ENCODE measurements around the gene GSTK1. TPM values are rescaled to one million over a fixed set of nuclear protein-coding genes. Genes with fewer than 3 reads are reported as not detected.
A peak's percentile ranks its signal among the peaks of the same experiment; 100 is the strongest.

GSTK1 gene
- total RNA-seq, 2 experiments from 2014 or later, result 245 to 259 TPM

GRCh38 chr7:143265017-143265693 lies 1.9 kb downstream of the GSTK1 start:
- H3K4me3 Mint-ChIP-seq, result peak overlapping the region; percentile 98
- H3K27me3 Mint-ChIP-seq, result no peaks in the 10 kb centered on the region
- H3K9me3 Mint-ChIP-seq, result no peaks in the 10 kb centered on the region
- ChIA-PET CTCF (interaction anchor here (0.5 to 2.8 kb wide), 7 partner anchors 8 to 115 kb away, joined by 3 to 16 read pairs (median 3); no protein-coding TSS in a partner anchor), POLR2A (interaction anchor here (0.9 to 4.0 kb wide), 6 partner anchors 8 to 457 kb away, joined by 4 to 41 read pairs (median 12); partner anchors contain the start of gene CASP2)
- H3K27ac ChIP-seq (ENCODE audit: low read depth in 1 of 2, low read length in 2 of 2), result peak overlapping the region; percentile 54 to 74
- H3K4me1 Mint-ChIP-seq (ENCODE audit: low read depth), result peaks cover 60% of the 10 kb centered on the region
- intact Hi-C loops (cut with DNase I, micrococcal nuclease), result loop anchor here in 1 of 2 experiments (2.0 kb wide), 2 partner anchors 20 to 24 kb away; partner anchors contain the start of gene TMEM139
- H3K27me3 ChIP-seq (ENCODE audit: control insufficient read depth in 1 of 2, insufficient read depth in 2 of 2, low read length in 2 of 2), result no peaks in the 10 kb centered on the region
- TF ChIP-seq, protein P1, sequence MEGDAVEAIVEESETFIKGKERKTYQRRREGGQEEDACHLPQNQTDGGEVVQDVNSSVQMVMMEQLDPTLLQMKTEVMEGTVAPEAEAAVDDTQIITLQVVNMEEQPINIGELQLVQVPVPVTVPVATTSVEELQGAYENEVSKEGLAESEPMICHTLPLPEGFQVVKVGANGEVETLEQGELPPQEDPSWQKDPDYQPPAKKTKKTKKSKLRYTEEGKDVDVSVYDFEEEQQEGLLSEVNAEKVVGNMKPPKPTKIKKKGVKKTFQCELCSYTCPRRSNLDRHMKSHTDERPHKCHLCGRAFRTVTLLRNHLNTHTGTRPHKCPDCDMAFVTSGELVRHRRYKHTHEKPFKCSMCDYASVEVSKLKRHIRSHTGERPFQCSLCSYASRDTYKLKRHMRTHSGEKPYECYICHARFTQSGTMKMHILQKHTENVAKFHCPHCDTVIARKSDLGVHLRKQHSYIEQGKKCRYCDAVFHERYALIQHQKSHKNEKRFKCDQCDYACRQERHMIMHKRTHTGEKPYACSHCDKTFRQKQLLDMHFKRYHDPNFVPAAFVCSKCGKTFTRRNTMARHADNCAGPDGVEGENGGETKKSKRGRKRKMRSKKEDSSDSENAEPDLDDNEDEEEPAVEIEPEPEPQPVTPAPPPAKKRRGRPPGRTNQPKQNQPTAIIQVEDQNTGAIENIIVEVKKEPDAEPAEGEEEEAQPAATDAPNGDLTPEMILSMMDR (IDR thresholded peaks at IDR 0.05), result no peak
- H3K36me3 ChIP-seq (ENCODE audit: insufficient read depth, low read length), result peaks cover 55% of the 10 kb centered on the region
- DNase-seq (peak in 1 of 14 experiments; percentile 19), ATAC-seq (ENCODE audit: poor library complexity) (no peak)
- no peaks in the 10 kb centered on the region for H3K9me3 ChIP-seq (ENCODE audit: control insufficient read depth in 1 of 2, insufficient read depth in 1 of 2, low read length in 2 of 2)
- peaks cover 64% of the 10 kb centered on the region for H3K36me3 Mint-ChIP-seq (ENCODE audit: low read depth)
- H3K27ac Mint-ChIP-seq, result peak overlapping the region; percentile 95
- peaks cover 48% of the 10 kb centered on the region for H3K4me1 ChIP-seq (ENCODE audit: insufficient read depth, low read length)
- H3K4me3 ChIP-seq (ENCODE audit: low read length), result peak overlapping the region; percentile 98

GRCh38 chr7:143269251-143269650 lies 6.0 kb downstream of the GSTK1 start:
- ChIA-PET POLR2A (interaction anchor here (1.2 to 2.7 kb wide), 5 partner anchors 9 to 29 kb away, joined by 3 to 12 read pairs (median 5); partner anchors contain the start of gene CASP2), CTCF (interaction anchor here (3.2 kb wide), 1 partner anchor 11 kb away, joined by 7 read pairs; no protein-coding TSS in a partner anchor)
- Histone ChIP-seq H3K4me3 (ENCODE audit: low read length) (no peak overlapping the region), H3K4me1 (ENCODE audit: insufficient read depth, low read length) (peaks cover 31% of the 10 kb centered on the region), H3K9me3 (ENCODE audit: control insufficient read depth in 1 of 2, insufficient read depth in 1 of 2, low read length in 2 of 2) (no peaks in the 10 kb centered on the region), H3K27me3 (ENCODE audit: control insufficient read depth in 1 of 2, insufficient read depth in 2 of 2, low read length in 2 of 2) (no peaks in the 10 kb centered on the region), H3K27ac (ENCODE audit: low read depth in 1 of 2, low read length in 2 of 2) (no peak overlapping the region), H3K36me3 (ENCODE audit: insufficient read depth, low read length) (peaks cover 55% of the 10 kb centered on the region)
- intact Hi-C loops (cut with DNase I, micrococcal nuclease), result no loop called here
- Mint-ChIP-seq H3K4me1 (ENCODE audit: low read depth) (peaks cover 37% of the 10 kb centered on the region), H3K27ac (peak overlapping the region; percentile 43), H3K4me3 (no peak overlapping the region), H3K9me3 (no peaks in the 10 kb centered on the region), H3K27me3 (no peaks in the 10 kb centered on the region), H3K36me3 (ENCODE audit: low read depth) (peaks cover 66% of the 10 kb centered on the region)
- DNase-seq, result no peak
- TF ChIP-seq, protein P1 (IDR thresholded peaks at IDR 0.05), result no peak
- ATAC-seq (ENCODE audit: poor library complexity), result no peak

DNA sequence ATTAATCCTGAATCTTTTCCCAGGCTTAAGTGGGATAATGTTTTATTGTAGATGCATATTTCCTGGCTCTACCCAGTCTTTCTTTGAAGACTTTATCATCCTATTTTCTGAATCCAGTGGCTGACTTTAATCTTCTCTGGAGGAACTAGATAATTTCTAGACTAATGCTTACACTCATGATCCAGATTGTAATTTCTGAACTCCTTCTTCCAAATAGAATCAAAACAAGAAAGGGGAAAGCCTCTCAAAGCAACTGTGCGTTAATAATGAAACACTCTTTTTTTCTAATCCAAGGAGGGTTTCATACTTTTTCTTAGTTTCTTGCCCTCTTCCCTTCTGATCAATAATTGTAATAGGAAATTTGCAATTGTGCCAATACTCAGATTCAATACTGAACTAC lies 8.0 kb downstream of the GSTK1 start:
- DNase-seq (no peak), ATAC-seq (ENCODE audit: poor library complexity) (no peak)
- intact Hi-C loops (cut with DNase I, micrococcal nuclease), result no loop called here
- peaks cover 48% of the 10 kb centered on the region for H3K36me3 Mint-ChIP-seq (ENCODE audit: low read depth)
- H3K4me3 Mint-ChIP-seq, result no peak overlapping the region
- H3K9me3 Mint-ChIP-seq, result no peaks in the 10 kb centered on the region
- Histone ChIP-seq H3K9me3 (ENCODE audit: control insufficient read depth in 1 of 2, insufficient read depth in 1 of 2, low read length in 2 of 2) (no peaks in the 10 kb centered on the region), H3K27ac (ENCODE audit: low read depth in 1 of 2, low read length in 2 of 2) (no peak overlapping the region), H3K4me1 (ENCODE audit: insufficient read depth, low read length) (peaks cover 13% of the 10 kb centered on the region), H3K27me3 (ENCODE audit: control insufficient read depth in 1 of 2, insufficient read depth in 2 of 2, low read length in 2 of 2) (no peaks in the 10 kb centered on the region), H3K4me3 (ENCODE audit: low read length) (no peak overlapping the region), H3K36me3 (ENCODE audit: insufficient read depth, low read length) (peaks cover 37% of the 10 kb centered on the region)
- ChIA-PET POLR2A (interaction anchor here (0.6 to 3.3 kb wide), 3 partner anchors 8 to 34 kb away, joined by 3 to 16 read pairs (median 4); partner anchors contain the start of gene GSTK1), CTCF (interaction anchor here (1.1 to 1.3 kb wide), 2 partner anchors 28 to 31 kb away, joined by 4 to 5 read pairs; no protein-coding TSS in a partner anchor)
- H3K27me3 Mint-ChIP-seq, result no peaks in the 10 kb centered on the region
- H3K4me1 Mint-ChIP-seq (ENCODE audit: low read depth), result peaks cover 18% of the 10 kb centered on the region
- TF ChIP-seq, protein P1 (IDR thresholded peaks at IDR 0.05), result no peak
- H3K27ac Mint-ChIP-seq, result no peak overlapping the region
